22Rv1 (cell line): ENCODE results near the gene RBBP8NL.

Experiments used
- H3K27ac ChIP-seq: fragments of 450-650 bp; 2 replicates; pipeline ENCODE4 v1.5.1; 2017
- ZFX ChIP-seq: fragments of 450-650 bp; IDR thresholded peaks from 2 replicates; pipeline ENCODE4 v1.6.1; 2017; ENCODE audit warnings: antibody characterized with exemption, borderline replicate concordance
- TF ChIP-seq, protein P1 (sequence below): fragments of 450-650 bp; IDR thresholded peaks from 2 replicates; pipeline ENCODE4 v1.5.1; 2017; ENCODE audit warnings: mild to moderate bottlenecking

RBBP8NL gene

DNA sequence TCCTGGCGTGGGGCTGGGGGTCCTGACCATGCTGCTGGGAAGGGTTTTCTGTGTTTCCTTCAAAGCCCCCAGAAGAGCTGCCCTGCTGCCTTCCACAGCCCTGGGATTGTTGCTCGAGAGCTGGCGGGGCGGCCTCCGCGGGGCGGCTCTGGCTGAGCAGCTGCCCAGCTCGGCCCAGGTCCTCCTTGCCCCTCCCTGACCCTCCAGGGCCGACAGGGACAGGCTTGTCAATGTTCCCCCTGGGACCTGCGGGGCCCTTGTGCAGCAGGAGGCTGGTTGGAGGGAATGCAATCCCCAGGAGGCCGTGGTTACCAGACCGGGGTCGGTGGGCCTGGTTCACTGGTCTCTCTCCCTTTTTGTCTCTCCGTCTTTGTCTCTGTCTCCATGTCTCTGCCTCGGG, 28.6 kb upstream of the RBBP8NL start:
- TF ChIP-seq, protein P1, sequence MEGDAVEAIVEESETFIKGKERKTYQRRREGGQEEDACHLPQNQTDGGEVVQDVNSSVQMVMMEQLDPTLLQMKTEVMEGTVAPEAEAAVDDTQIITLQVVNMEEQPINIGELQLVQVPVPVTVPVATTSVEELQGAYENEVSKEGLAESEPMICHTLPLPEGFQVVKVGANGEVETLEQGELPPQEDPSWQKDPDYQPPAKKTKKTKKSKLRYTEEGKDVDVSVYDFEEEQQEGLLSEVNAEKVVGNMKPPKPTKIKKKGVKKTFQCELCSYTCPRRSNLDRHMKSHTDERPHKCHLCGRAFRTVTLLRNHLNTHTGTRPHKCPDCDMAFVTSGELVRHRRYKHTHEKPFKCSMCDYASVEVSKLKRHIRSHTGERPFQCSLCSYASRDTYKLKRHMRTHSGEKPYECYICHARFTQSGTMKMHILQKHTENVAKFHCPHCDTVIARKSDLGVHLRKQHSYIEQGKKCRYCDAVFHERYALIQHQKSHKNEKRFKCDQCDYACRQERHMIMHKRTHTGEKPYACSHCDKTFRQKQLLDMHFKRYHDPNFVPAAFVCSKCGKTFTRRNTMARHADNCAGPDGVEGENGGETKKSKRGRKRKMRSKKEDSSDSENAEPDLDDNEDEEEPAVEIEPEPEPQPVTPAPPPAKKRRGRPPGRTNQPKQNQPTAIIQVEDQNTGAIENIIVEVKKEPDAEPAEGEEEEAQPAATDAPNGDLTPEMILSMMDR = no peak
- TF ChIP-seq ZFX = no peak
- no peak overlapping the region for H3K27ac ChIP-seq

DNA sequence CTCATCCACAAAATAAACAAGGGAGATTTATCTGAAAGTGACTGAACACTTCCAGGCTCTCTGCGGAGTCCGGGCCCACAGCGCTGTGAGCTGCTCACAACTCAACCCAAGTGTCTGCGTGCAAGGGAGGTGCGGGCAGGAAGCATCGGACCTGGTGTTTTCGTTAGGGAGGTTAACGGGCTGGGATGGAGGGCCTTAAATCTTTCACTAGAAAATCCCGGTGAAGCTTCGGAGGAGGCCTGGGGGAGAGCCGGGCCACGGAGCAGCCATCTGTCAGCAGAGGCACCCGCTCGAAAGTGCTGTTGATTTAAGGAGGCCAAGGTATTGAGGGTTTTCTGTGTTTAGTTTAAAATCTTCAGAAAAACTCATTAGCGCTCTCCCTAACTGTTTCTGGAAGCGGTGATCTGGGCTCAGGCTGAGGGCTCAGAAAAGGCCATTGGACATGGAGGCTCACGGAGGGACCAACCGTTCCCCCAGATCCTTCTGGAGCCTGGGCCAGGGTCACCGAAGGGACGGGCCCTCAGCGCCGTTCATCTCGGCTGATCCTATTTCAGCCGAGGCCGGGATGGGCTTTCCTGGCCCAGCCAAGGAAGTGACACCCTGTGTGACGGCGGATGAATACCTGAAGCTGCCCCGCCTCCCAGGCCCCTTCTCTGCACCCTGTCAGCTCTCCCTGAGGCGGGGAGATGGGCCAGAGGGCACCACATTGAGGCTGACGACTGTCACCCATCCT, 27.7 kb upstream of the RBBP8NL start:
- H3K27ac ChIP-seq = no peak overlapping the region
- TF ChIP-seq, protein P1 = no peak

DNA sequence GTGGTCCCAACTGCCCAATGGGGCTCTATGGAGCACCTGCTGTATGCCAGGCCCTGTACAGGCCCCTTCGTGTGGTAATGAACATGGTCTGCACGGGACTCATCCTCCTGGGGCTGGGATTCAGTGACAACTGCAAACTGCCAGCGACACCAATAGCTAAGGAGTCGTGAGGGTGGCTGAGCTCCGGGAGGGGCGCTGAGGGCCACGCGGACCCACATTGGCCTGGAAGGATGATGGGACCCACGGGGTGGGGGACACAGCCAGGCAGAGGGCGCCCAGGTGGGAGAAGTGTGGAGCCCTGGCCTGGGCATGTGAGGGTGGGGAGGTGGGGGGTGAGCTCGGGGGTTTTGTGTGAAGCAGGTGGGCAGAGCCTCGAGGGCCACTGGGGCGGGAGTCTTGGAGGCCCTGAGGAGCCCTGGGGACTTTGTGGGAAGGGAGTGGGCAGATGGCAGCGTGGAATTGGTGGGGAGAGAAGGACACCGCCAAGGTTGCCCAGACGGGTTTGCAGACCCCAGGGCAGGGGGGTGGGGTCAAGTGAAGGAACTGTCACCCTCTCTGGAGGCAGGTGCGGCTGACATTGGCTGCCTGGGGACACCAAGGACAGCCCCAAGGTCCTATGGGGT, 26.0 kb upstream of the RBBP8NL start:
- TF ChIP-seq ZFX = no peak
- TF ChIP-seq, protein P1 = no peak
- H3K27ac ChIP-seq = no peak overlapping the region

GRCh38 chr20:62452475-62453095, 25.2 kb upstream of the RBBP8NL start:
- TF ChIP-seq, protein P1 = no peak
- no peak for TF ChIP-seq ZFX
- H3K27ac ChIP-seq = no peak overlapping the region

- TF ChIP-seq, protein P1 = no peak
- no peak for TF ChIP-seq ZFX
Observed at GRCh38 chr20:62451970-62452369, 24.6 kb upstream of the RBBP8NL start.

DNA sequence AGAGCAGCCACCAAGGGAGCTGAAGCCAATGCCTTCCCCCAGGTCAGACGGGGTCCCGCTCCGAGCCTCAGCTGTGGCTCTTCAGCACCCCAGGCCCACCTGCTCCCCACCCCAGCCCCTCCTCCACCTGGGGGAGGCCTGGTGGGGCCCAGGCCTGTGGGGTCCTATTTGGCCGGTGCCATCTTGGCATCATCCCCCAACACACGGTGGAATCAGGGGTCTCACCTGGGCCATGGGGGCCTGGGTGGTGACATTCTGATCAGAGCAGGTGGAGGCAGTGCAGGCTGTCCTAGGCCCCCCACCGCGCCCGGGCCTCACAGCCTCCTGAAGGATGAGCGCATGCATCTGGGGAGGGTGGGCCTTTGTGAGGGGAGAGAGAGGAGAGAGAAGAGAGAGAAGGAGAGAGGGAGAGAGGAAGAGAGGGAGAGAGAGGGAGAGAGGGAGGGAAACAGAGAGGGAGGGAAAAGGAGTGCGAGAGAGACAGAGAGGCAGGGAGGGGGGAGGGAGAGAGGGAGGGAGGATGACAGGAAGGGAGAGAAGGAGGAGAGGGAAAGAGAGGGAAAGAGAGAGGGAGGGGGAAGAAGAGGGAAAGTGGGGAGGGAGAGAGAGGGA, 23.9 kb upstream of the RBBP8NL start:
- no peak overlapping the region for H3K27ac ChIP-seq
- no peak for TF ChIP-seq ZFX
- TF ChIP-seq, protein P1 = no peak

More at GRCh38 chr20:62451970-62452369, 24.6 kb upstream of the RBBP8NL start:
- no peak overlapping the region for H3K27ac ChIP-seq
